NB4 (cell line): ENCODE data around the gene GEMIN5.
"Not testable (repeated sequence)": the region's sequence is repeated elsewhere in the genome, so short reads cannot be mapped to it uniquely, and the experiment has no call there.

Experiments
- DNase-seq: peaks from one replicate; pipeline ENCODE4 v3.0.0; 2010; ENCODE audit warnings: low read depth
- H3K4me3 ChIP-seq: one replicate; pipeline ENCODE4 v1.5.1; 2011; ENCODE audit warnings: mild to moderate bottlenecking, low read depth, low read length, moderate library complexity
- CTCF ChIP-seq: IDR thresholded peaks from one replicate; pipeline ENCODE4 v1.5.1; 2012; ENCODE audit warnings: low read depth, low read length
- MAX ChIP-seq: IDR thresholded peaks from 2 replicates; pipeline ENCODE4 v1.6.1; 2011; ENCODE audit warnings: low read depth, low read length
- MYC ChIP-seq: IDR thresholded peaks from 2 replicates; pipeline ENCODE4 v1.6.1; 2011; ENCODE audit warnings: low read depth, low read length
- POLR2A ChIP-seq: IDR thresholded peaks from 2 replicates; pipeline ENCODE4 v1.6.1; 2011; ENCODE audit warnings: mild to moderate bottlenecking; ENCODE audit not compliant: insufficient read length; ENCODE audit errors: extremely low read depth

GEMIN5 gene

GRCh38 chr5:154945695-154946301 lies 7.8 kb upstream of the GEMIN5 start:
- DNase-seq, result peak; percentile 27
- no peak for TF ChIP-seq MYC
- peak; percentile 37 for TF ChIP-seq CTCF
- TF ChIP-seq POLR2A, result no peak
- no peak overlapping the region for H3K4me3 ChIP-seq

GRCh38 chr5:154944716-154945115 lies 6.7 kb upstream of the GEMIN5 start:
- DNase-seq, result no peak

DNA sequence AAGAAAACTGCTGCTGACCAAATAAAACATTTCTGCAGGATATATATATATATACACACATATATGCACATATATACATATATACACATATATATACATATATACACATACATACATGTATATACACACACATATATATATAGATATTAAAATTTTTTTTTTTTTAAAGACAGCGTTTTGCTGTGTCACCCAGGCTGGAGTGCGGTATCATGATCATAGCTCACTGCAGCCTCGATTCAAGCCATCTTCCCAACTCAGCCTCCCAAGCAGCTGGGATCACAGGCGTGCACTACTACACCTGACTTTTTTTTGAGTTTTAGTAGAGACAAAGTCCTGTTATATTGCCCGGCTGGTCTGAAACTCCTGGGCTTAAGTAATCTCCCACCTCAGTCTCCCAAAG lies 5.5 kb upstream of the GEMIN5 start:
- no peak overlapping the region for H3K4me3 ChIP-seq
- no peak for DNase-seq
- TF ChIP-seq CTCF, result no peak
- no peak for TF ChIP-seq MAX
- no peak for TF ChIP-seq MYC
- TF ChIP-seq POLR2A, result no peak

More at GRCh38 chr5:154944716-154945115, 6.7 kb upstream of the GEMIN5 start:
- no peak overlapping the region for H3K4me3 ChIP-seq
- TF ChIP-seq CTCF (no peak), MYC (no peak), MAX (no peak), POLR2A (no peak)

DNA sequence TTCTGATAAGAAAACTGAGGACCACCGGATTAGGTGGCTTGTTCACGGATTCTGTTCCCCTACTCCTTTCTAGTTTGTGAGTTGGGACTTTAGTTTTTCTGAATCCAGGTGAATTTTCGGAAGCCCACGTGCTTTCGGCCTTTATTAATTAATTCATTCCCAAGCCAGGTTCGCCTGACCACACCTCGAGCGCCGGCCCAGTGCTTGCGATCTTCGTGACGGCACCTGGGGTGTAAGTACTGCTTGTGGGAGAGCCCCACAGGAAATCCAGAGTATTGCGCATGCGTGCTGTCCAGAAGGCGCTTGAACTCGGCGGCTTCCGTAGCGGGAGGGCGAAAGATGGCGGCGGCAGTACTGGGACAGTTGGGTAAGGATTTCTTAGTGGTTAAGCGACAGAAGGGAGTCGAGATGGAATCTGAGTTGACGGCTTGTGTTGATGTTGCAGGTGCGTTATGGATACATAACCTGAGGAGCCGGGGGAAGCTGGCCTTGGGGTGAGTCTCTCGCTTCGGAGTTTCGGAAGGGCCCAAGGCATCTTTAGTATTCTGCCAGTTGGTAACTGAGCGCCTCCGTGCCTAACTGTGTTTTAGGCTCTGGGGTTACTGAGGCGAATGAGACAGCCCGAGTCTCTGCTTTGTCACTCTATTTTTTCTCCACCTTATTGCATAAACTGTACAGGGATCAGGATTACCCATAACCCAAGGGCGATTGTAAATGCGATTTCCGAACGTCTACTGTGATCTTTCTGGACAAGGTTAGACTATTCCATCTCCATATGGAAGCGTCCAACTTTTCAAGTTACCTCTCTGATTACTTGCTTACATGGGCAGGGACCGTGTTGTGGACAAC lies 3.0 kb upstream of the GEMIN5 start, which contains the start of gene MRPL22:
Gene MRPL22, plus strand, starts transcription at position 302 of the 849 bp plus-strand sequence. Its CDS starts 38 bp downstream, at position 340.
- peak; percentile 95 for DNase-seq
- TF ChIP-seq MYC, result peak; percentile 56; the same call in 1 of the 2 replicates
- peak; percentile 77 for TF ChIP-seq MAX
- TF ChIP-seq POLR2A, result peak; percentile 90
- TF ChIP-seq CTCF, result no peak
- peak within 1 kb of the TSS; percentile 99 for H3K4me3 ChIP-seq

DNA sequence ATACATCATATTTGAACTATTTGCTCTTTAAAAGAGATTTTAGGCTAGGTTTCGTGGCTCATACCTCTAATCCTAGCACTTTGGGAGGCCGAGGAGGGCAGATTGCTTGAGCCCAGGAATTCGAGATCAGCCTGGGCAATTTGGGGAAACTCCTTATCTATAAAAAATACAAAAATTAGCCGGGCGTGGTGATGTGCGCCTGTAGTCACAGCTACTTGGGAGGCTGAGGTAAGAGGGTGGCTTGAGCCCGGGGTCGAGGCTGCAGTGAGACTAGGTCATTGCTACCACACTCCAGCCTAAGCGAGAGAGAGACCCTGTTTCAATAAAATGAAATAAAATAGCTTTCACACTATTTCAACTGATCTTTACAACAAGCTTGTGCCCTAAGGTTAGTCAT lies 2.4 kb upstream of the GEMIN5 start:
- DNase-seq, result no peak
- TF ChIP-seq CTCF, result no peak
- TF ChIP-seq MYC, result no peak
- TF ChIP-seq MAX, result no peak
- peak overlapping the region; percentile 99 for H3K4me3 ChIP-seq

DNA sequence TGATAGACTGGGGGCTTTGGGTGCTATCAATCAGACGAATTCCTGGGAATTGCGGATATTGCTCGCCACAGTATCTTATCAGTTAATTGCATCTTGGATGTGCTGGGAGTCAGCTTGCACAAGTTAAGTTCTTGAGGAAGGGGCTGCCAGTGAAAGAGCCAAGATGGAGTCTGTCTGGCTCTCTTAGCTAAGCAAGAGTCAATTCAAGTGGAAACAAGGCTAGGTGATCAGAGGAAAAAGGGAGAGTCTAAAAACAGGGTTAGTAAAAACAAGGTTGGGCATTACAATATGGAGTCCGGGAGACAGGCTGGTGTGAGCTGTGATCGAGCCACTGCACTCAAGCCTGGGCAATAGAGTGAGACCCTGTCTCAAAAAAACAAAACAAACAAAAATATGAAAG lies 1.4 kb upstream of the GEMIN5 start:
- H3K4me3 ChIP-seq, DNase-seq: not testable (repeated sequence)
